ENCODE data around the gene AMMECR1. TPM values are rescaled to one million over a fixed set of nuclear protein-coding genes. Genes with fewer than 3 reads are reported as not detected.

The AMMECR1 gene
- total RNA-seq, 4 donors from 2014 or later = 7.1 to 15.3 (median 11.0) TPM

GRCh38 chrX:110258552-110258951 lies 59.3 kb downstream of the AMMECR1 start:
- no peak for DNase-seq (ENCODE audit: low spot score in 2 of 2)
- intact Hi-C loops (cut with DNase I; ENCODE audit: low total_unique reads) = no loop called here
- WGBS, 2 donors = 68 to 76% methylated on average over 1 of the region's 1 CpG
- H3K4me3 ChIP-seq (ENCODE audit: low read depth, poor library complexity, severe bottlenecking) = no peak overlapping the region
- TF ChIP-seq POLR2A (IDR thresholded peaks at IDR 0.05) = no peak
- no peak for TF ChIP-seq CTCF (IDR thresholded peaks at IDR 0.05)

- TF ChIP-seq POLR2A (IDR thresholded peaks at IDR 0.05) (no peak), CTCF (IDR thresholded peaks at IDR 0.05) (no peak)
- no peak for DNase-seq (ENCODE audit: low spot score in 2 of 2)
- intact Hi-C loops (cut with DNase I; ENCODE audit: low total_unique reads) = no loop called here
- no peak overlapping the region for H3K4me3 ChIP-seq (ENCODE audit: low read depth, poor library complexity, severe bottlenecking)
- WGBS, 2 donors = 37 to 47% methylated on average over 1 of the region's 1 CpG
These were observed 60.0 kb downstream of the AMMECR1 start for GRCh38 chrX:110257889-110258288.

- TF ChIP-seq POLR2A (IDR thresholded peaks at IDR 0.05) = no peak
- no peak for TF ChIP-seq CTCF (IDR thresholded peaks at IDR 0.05)
- WGBS, 2 donors = 76 to 94% methylated on average over 7 of the region's 7 CpGs
- intact Hi-C loops (cut with DNase I; ENCODE audit: low total_unique reads) = no loop called here
- no peak for DNase-seq (ENCODE audit: low spot score in 2 of 2)
- H3K4me3 ChIP-seq (ENCODE audit: low read depth, poor library complexity, severe bottlenecking) = no peak overlapping the region
These were observed 65.2 kb downstream of the AMMECR1 start for GRCh38 chrX:110252711-110253110.

- TF ChIP-seq CTCF (IDR thresholded peaks at IDR 0.05) (no peak), POLR2A (IDR thresholded peaks at IDR 0.05) (no peak)
- 70 to 97% methylated on average over 1 of the region's 1 CpG for WGBS, 2 donors
These were observed 65.9 kb downstream of the AMMECR1 start for GRCh38 chrX:110251961-110252360.

GRCh38 chrX:110251526-110251925 lies 66.4 kb downstream of the AMMECR1 start:
- TF ChIP-seq POLR2A (IDR thresholded peaks at IDR 0.05) = no peak
- TF ChIP-seq CTCF (IDR thresholded peaks at IDR 0.05) = no peak
- WGBS, 2 donors = 53 to 82% methylated on average over 1 of the region's 1 CpG
- no peak for DNase-seq (ENCODE audit: low spot score in 2 of 2)
- intact Hi-C loops (cut with DNase I; ENCODE audit: low total_unique reads) = no loop called here
- no peak overlapping the region for H3K4me3 ChIP-seq (ENCODE audit: low read depth, poor library complexity, severe bottlenecking)

More at GRCh38 chrX:110251961-110252360, 65.9 kb downstream of the AMMECR1 start:
- intact Hi-C loops (cut with DNase I; ENCODE audit: low total_unique reads) = no loop called here
- H3K4me3 ChIP-seq (ENCODE audit: low read depth, poor library complexity, severe bottlenecking) = no peak overlapping the region
- DNase-seq (ENCODE audit: low spot score in 2 of 2) = no peak

GRCh38 chrX:110250847-110251246 lies 67.0 kb downstream of the AMMECR1 start:
- TF ChIP-seq POLR2A (IDR thresholded peaks at IDR 0.05) (no peak), CTCF (IDR thresholded peaks at IDR 0.05) (no peak)
- intact Hi-C loops (cut with DNase I; ENCODE audit: low total_unique reads) = no loop called here
- 93 to 100% methylated on average over 1 of the region's 1 CpG for WGBS, 2 donors

More at GRCh38 chrX:110250847-110251246, 67.0 kb downstream of the AMMECR1 start:
- no peak for DNase-seq (ENCODE audit: low spot score in 2 of 2)
- no peak overlapping the region for H3K4me3 ChIP-seq (ENCODE audit: low read depth, poor library complexity, severe bottlenecking)
